Activated CD4-positive, alpha-beta T cell treated with anti-CD3 and anti-CD28 coated beads, Interleukin-2, amount 50 U/mL, for 4 hours (primary cell): ENCODE data around the gene CIAO3.
"Not testable (repeated sequence)": the region's sequence is repeated elsewhere in the genome, so short reads cannot be mapped to it uniquely, and the experiment has no call there.

Source experiments
- DNase-seq, 2 experiments: peaks; one replicate each; pipeline ENCODE4 v3.0.0-alpha.2; 2020

Gene CIAO3

GRCh38 chr16:740764-741505 is at the start of gene CIAO3:
TSS of gene CIAO3 (minus strand) at chr16:740997. CDS start at chr16:740985, 12 bp downstream.
- DNase-seq: peak; percentile 84 to 87

GRCh38 chr16:790086-790485 is 49.3 kb upstream of the CIAO3 start:
- DNase-seq: no peak

- no peak for DNase-seq
Observed at GRCh38 chr16:789191-789850, 48.5 kb upstream of the CIAO3 start.

- DNase-seq: peak; percentile 92
Observed at GRCh38 chr16:788399-789126, 47.8 kb upstream of the CIAO3 start, which contains the start of gene CHTF18. TSS of gene CHTF18 (plus strand) at chr16:788620. CDS start at chr16:788685, 65 bp downstream.

GRCh38 chr16:787978-788398 is 47.2 kb upstream of the CIAO3 start, which contains the start of gene RPUSD1:
TSS of gene RPUSD1 (minus strand) at chr16:788381. CDS start at chr16:787737, 644 bp downstream.
- no peak for DNase-seq

- no peak for DNase-seq
Observed at GRCh38 chr16:787321-787966, 46.6 kb upstream of the CIAO3 start.

GRCh38 chr16:785563-786535 is 45.1 kb upstream of the CIAO3 start:
- peak; percentile 70 to 73 for DNase-seq

- no peak for DNase-seq
Observed at GRCh38 chr16:784431-784830, 43.6 kb upstream of the CIAO3 start.

GRCh38 chr16:783404-784161 is 42.8 kb upstream of the CIAO3 start:
- DNase-seq: no peak

- DNase-seq: no peak
Observed at GRCh38 chr16:782766-783403, 42.1 kb upstream of the CIAO3 start.

- no peak for DNase-seq
Observed at GRCh38 chr16:782258-782657, 41.5 kb upstream of the CIAO3 start.

GRCh38 chr16:781346-782010 is 40.7 kb upstream of the CIAO3 start:
- DNase-seq: no peak

- no peak for DNase-seq
Observed at GRCh38 chr16:780296-780695, 39.5 kb upstream of the CIAO3 start.

GRCh38 chr16:779561-779960 is 38.8 kb upstream of the CIAO3 start:
- no peak for DNase-seq

- no peak for DNase-seq
Observed at GRCh38 chr16:778909-779527, 38.2 kb upstream of the CIAO3 start.

GRCh38 chr16:778447-778846 is 37.6 kb upstream of the CIAO3 start:
- DNase-seq: no peak

GRCh38 chr16:777826-778225 is 37.0 kb upstream of the CIAO3 start:
- no peak for DNase-seq

GRCh38 chr16:776824-777223 is 36.0 kb upstream of the CIAO3 start:
- no peak for DNase-seq

GRCh38 chr16:776298-776697 is 35.5 kb upstream of the CIAO3 start:
- DNase-seq: not testable (repeated sequence)
